OCI-LY3 (cell line): Measurements from ENCODE around the gene ZNF768.

Experiments
- CTCF ChIP-seq: fragments of 200-600, 300-600 bp; sonication (generic); IDR thresholded peaks from 2 replicates; pipeline ENCODE4 v1.5.1; 2014; ENCODE audit warnings: antibody characterized with exemption, low read length, low read depth
- EZH2phosphoT487 ChIP-seq: fragments of 200-600 bp; shearing (Covaris generic); IDR thresholded peaks from 2 replicates; pipeline ENCODE4 v1.6.1; 2018; ENCODE audit warnings: antibody characterized with exemption, mixed run types, low read depth

- TF ChIP-seq CTCF (no peak), EZH2phosphoT487 (no peak)
These were observed 22.3 kb upstream of the ZNF768 start for GRCh38 chr16:30548416-30549253.
